ENCODE measurements around the gene PHOSPHO1. TPM values are rescaled to one million over a fixed set of nuclear protein-coding genes. Genes with fewer than 3 reads are reported as not detected.

PHOSPHO1 gene
- total and polyA plus RNA-seq, 2 experiments from 2014 or later: 0.54 TPM; not detected in 1

DNA sequence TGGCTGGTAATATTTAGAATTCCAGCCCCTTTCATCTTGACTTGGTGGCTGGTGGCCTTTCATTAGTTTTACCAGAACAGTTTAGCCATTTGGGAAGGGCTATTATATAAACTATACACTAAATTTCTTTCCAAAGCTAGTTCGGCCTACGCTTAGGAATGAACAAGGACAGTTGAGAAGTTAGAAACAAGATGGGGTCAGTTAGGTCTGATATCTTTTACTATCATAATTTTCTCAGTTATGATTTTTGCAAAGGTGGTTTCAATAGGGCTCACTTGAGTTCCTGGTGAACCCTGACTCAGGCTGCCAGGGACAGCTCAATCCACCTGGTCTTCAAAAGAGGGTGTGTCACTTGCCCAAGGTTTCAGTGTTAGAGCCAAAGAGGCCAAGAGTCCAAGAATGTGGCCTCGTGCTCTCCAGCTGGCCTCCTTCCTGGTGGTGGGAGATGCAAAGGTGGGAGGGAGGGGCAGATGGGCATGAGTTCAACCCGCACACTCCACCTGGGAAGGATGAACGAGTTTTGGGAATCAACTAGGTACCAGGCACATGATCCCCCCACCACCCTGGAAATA is 4.0 kb upstream of the PHOSPHO1 start:
- H3K27me3 ChIP-seq: peaks cover 19% of the 10 kb centered on the region
- TF ChIP-seq CTCF (IDR thresholded peaks at IDR 0.05; ENCODE audit: poor library complexity) (no peak), EZH2phosphoT487 (IDR thresholded peaks at IDR 0.05; ENCODE audit: low read depth, severe bottlenecking, unreplicated experiment) (no peak), EZH2 (IDR thresholded peaks at IDR 0.05; ENCODE audit: borderline replicate concordance) (no peak)
- no peak overlapping the region for H3K4me3 ChIP-seq
- H3K4me2 ChIP-seq: no peak overlapping the region
- H3K79me2 ChIP-seq: no peaks in the 10 kb centered on the region
- H3K36me3 ChIP-seq (replicated peaks; ENCODE audit: insufficient read depth, low read depth): no peaks in the 10 kb centered on the region
- no peaks in the 10 kb centered on the region for H3K9me3 ChIP-seq (ENCODE audit: low read depth)
- DNase-seq (ENCODE audit: low spot score): no peak
- H4K20me1 ChIP-seq (ENCODE audit: insufficient read depth, poor library complexity, severe bottlenecking): no peaks in the 10 kb centered on the region
- H3K9me2 ChIP-seq (replicated peaks; ENCODE audit: insufficient read depth): no peaks in the 10 kb centered on the region
- 88% methylated on average over 5 of the region's 5 CpGs for WGBS (ENCODE audit: low lambda C conversion rate, missing lambda C conversion rate)
- peaks cover 6% of the 10 kb centered on the region for H3K4me1 ChIP-seq (ENCODE audit: insufficient read depth)
- H2AFZ ChIP-seq: no peak overlapping the region
- no peak overlapping the region for H3K27ac ChIP-seq

GRCh38 chr17:49231563-49231894 is 942 bp upstream of the PHOSPHO1 start:
- Histone ChIP-seq H3K79me2 (no peaks in the 10 kb centered on the region), H2AFZ (peak overlapping the region; percentile 47)
- WGBS (ENCODE audit: low lambda C conversion rate, missing lambda C conversion rate): 76% methylated on average over 7 of the region's 7 CpGs

DNA sequence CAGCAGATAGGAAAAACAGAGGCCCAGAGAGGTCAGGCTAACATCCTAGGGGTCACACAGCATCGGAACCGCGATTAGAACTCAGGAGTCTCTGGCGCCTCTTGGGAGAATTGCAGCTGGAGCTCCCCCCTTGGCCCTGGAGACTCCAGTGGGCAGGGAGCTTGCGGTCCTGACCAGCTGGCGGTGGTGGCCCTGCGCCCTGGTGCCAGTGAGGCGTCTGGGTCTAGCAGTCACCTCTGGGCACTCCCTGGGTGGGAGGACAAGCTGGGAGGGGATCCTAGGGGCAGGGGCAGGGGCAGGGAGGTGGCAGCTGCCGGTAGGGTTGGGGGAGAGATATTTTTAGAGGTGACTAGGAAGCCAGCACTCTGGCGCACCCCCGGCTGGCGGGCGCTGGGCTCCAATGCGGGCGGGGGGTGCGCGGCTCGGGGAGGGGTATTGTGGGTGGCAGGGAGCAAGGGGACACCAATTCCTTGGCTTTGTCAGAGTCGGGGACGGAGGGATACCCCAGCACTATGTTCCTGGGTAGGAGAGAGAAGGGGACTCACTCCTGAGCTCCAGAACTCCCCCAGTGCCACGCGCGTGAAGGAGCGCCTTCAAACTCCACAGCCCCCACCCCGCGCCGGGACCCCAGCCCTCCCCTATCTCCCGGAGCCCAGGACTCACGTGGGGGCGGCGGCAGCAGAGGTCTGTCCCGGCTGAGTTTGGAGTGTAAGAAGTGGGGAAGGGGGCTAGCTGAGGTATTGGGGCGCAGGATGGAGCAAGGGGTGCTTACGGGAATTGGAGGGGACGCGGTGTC is 584 bp downstream of the PHOSPHO1 start:
- H4K20me1 ChIP-seq (ENCODE audit: insufficient read depth, poor library complexity, severe bottlenecking): no peaks in the 10 kb centered on the region
- peak overlapping the region; percentile 17 for H3K4me3 ChIP-seq
- H3K27ac ChIP-seq: no peak overlapping the region
- H3K79me2 ChIP-seq: no peaks in the 10 kb centered on the region
- peaks cover 50% of the 10 kb centered on the region for H3K27me3 ChIP-seq
- no peaks in the 10 kb centered on the region for H3K36me3 ChIP-seq (replicated peaks; ENCODE audit: insufficient read depth, low read depth)
- TF ChIP-seq EZH2 (IDR thresholded peaks at IDR 0.05; ENCODE audit: borderline replicate concordance): no peak
- no peak for TF ChIP-seq EZH2phosphoT487 (IDR thresholded peaks at IDR 0.05; ENCODE audit: low read depth, severe bottlenecking, unreplicated experiment)
- TF ChIP-seq CTCF (IDR thresholded peaks at IDR 0.05; ENCODE audit: poor library complexity): no peak
- H3K4me1 ChIP-seq (ENCODE audit: insufficient read depth): peaks cover 6% of the 10 kb centered on the region
- H3K9me3 ChIP-seq (ENCODE audit: low read depth): no peaks in the 10 kb centered on the region
- H3K9me2 ChIP-seq (replicated peaks; ENCODE audit: insufficient read depth): no peaks in the 10 kb centered on the region
- no peak for DNase-seq (ENCODE audit: low spot score)
- H2AFZ ChIP-seq: no peak overlapping the region
- WGBS (ENCODE audit: low lambda C conversion rate, missing lambda C conversion rate): 27% methylated on average over 18 of the region's 36 CpGs
- H3K4me2 ChIP-seq: peak overlapping the region; percentile 95

More at GRCh38 chr17:49231563-49231894, 942 bp upstream of the PHOSPHO1 start:
- Histone ChIP-seq H3K27me3 (peaks cover 34% of the 10 kb centered on the region), H4K20me1 (ENCODE audit: insufficient read depth, poor library complexity, severe bottlenecking) (no peaks in the 10 kb centered on the region), H3K27ac (no peak overlapping the region), H3K4me1 (ENCODE audit: insufficient read depth) (peaks cover 6% of the 10 kb centered on the region), H3K36me3 (replicated peaks; ENCODE audit: insufficient read depth, low read depth) (no peaks in the 10 kb centered on the region), H3K4me3 (no peak overlapping the region), H3K9me3 (ENCODE audit: low read depth) (no peaks in the 10 kb centered on the region), H3K4me2 (no peak overlapping the region), H3K9me2 (replicated peaks; ENCODE audit: insufficient read depth) (no peaks in the 10 kb centered on the region)
- TF ChIP-seq EZH2phosphoT487 (IDR thresholded peaks at IDR 0.05; ENCODE audit: low read depth, severe bottlenecking, unreplicated experiment) (no peak), CTCF (IDR thresholded peaks at IDR 0.05; ENCODE audit: poor library complexity) (no peak), EZH2 (IDR thresholded peaks at IDR 0.05; ENCODE audit: borderline replicate concordance) (no peak)
- DNase-seq (ENCODE audit: low spot score): no peak

Data from hepatocyte (in vitro differentiated cells).